HG02943 (cell line): ENCODE results near the gene PRRX1.

Experiments used
- ATAC-seq: cut with Tn5 transposase; IDR thresholded peaks from one replicate; pipeline ENCODE4 v1.9.1; 2021; ENCODE audit warnings: mild to moderate bottlenecking, low read depth, moderate library complexity; ENCODE audit not compliant: unreplicated experiment

The PRRX1 gene

GRCh38 chr1:170663404-170664092, 383 bp upstream of the PRRX1 start:
- no peak for ATAC-seq

GRCh38 chr1:170664828-170665612, 1.1 kb downstream of the PRRX1 start:
- ATAC-seq: no peak

GRCh38 chr1:170665629-170666028, 1.7 kb downstream of the PRRX1 start:
- ATAC-seq: no peak

GRCh38 chr1:170666541-170667254, 2.8 kb downstream of the PRRX1 start:
- no peak for ATAC-seq

- no peak for ATAC-seq
These were observed 4.5 kb downstream of the PRRX1 start for GRCh38 chr1:170668209-170669106.

GRCh38 chr1:170669107-170669445, 5.1 kb downstream of the PRRX1 start:
- no peak for ATAC-seq

- no peak for ATAC-seq
These were observed 5.9 kb downstream of the PRRX1 start for GRCh38 chr1:170669586-170670530.

- no peak for ATAC-seq
These were observed 7.1 kb downstream of the PRRX1 start for GRCh38 chr1:170670802-170671628.

- ATAC-seq: no peak
These were observed 7.7 kb downstream of the PRRX1 start for GRCh38 chr1:170671629-170671963.

GRCh38 chr1:170672316-170672715, 8.4 kb downstream of the PRRX1 start:
- no peak for ATAC-seq

- no peak for ATAC-seq
These were observed 10.3 kb downstream of the PRRX1 start for GRCh38 chr1:170674239-170674638.

GRCh38 chr1:170674986-170675385, 11.1 kb downstream of the PRRX1 start:
- no peak for ATAC-seq

GRCh38 chr1:170675865-170676264, 11.9 kb downstream of the PRRX1 start:
- ATAC-seq: no peak

GRCh38 chr1:170676628-170677027, 12.7 kb downstream of the PRRX1 start:
- no peak for ATAC-seq

- no peak for ATAC-seq
These were observed 14.2 kb downstream of the PRRX1 start for GRCh38 chr1:170678027-170678600.

GRCh38 chr1:170680428-170680827, 16.5 kb downstream of the PRRX1 start:
- no peak for ATAC-seq

- ATAC-seq: no peak
These were observed 18.2 kb downstream of the PRRX1 start for GRCh38 chr1:170682169-170682568.

- ATAC-seq: no peak
These were observed 18.9 kb downstream of the PRRX1 start for GRCh38 chr1:170682809-170683208.
